HT-29 (cell line): Measurements from ENCODE around the gene OR2AT4. TPM values are rescaled to one million over a fixed set of nuclear protein-coding genes. Genes with fewer than 3 reads are reported as not detected.
"Not testable (repeated sequence)": the region's sequence is repeated elsewhere in the genome, so short reads cannot be mapped to it uniquely, and the experiment has no call there.

Source experiments
- DNase-seq: peaks from one replicate; pipeline ENCODE4 v3.0.0-alpha.2; 2015; ENCODE audit warnings: low spot score
- total RNA-seq: library from RNA; depleted of rRNA; stranded (reverse); fragments of >200 nt; shearing (Covaris generic); gene quantifications from 2 replicates; pipeline ENCODE4 v1.2.3, GENCODE V29; 2014

Gene OR2AT4
- total RNA-seq, 1 experiment from 2014 or later = not detected

- DNase-seq = no peak
Observed at GRCh38 chr11:75068559-75068958, 28.1 kb downstream of the OR2AT4 start.

- DNase-seq = no peak
Observed at GRCh38 chr11:75066061-75066460, 30.6 kb downstream of the OR2AT4 start.

- no peak for DNase-seq
Observed at GRCh38 chr11:75063741-75064314, 32.8 kb downstream of the OR2AT4 start.

GRCh38 chr11:75059299-75059698 lies 37.4 kb downstream of the OR2AT4 start:
- DNase-seq = no peak

GRCh38 chr11:75056814-75057213 lies 39.9 kb downstream of the OR2AT4 start:
- DNase-seq = no peak

GRCh38 chr11:75055511-75055910 lies 41.2 kb downstream of the OR2AT4 start:
- no peak for DNase-seq

GRCh38 chr11:75052457-75052856 lies 44.2 kb downstream of the OR2AT4 start:
- DNase-seq = no peak

- no peak for DNase-seq
Observed at GRCh38 chr11:75051043-75051442, 45.6 kb downstream of the OR2AT4 start.

GRCh38 chr11:75050516-75050915 lies 46.2 kb downstream of the OR2AT4 start:
- DNase-seq = no peak

GRCh38 chr11:75049501-75050266 lies 47.0 kb downstream of the OR2AT4 start:
- not testable (repeated sequence) for DNase-seq

GRCh38 chr11:75047191-75047590 lies 49.5 kb downstream of the OR2AT4 start:
- DNase-seq = no peak

GRCh38 chr11:75046668-75047067 lies 50.0 kb downstream of the OR2AT4 start:
- not testable (repeated sequence) for DNase-seq

- DNase-seq = not testable (repeated sequence)
Observed at GRCh38 chr11:75044381-75045170, 52.1 kb downstream of the OR2AT4 start.

GRCh38 chr11:75041821-75042220 lies 54.9 kb downstream of the OR2AT4 start:
- DNase-seq = not testable (repeated sequence)

- DNase-seq = no peak
Observed at GRCh38 chr11:75041263-75041662, 55.4 kb downstream of the OR2AT4 start.

- DNase-seq = no peak
Observed at GRCh38 chr11:75040167-75040770, 56.4 kb downstream of the OR2AT4 start.

GRCh38 chr11:75035911-75036565 lies 60.6 kb downstream of the OR2AT4 start:
- no peak for DNase-seq

GRCh38 chr11:75035256-75035655 lies 61.4 kb downstream of the OR2AT4 start:
- no peak for DNase-seq

GRCh38 chr11:75033916-75034315 lies 62.8 kb downstream of the OR2AT4 start:
- no peak for DNase-seq

GRCh38 chr11:75032550-75032935 lies 64.1 kb downstream of the OR2AT4 start:
- DNase-seq = no peak

- peak; percentile 89 for DNase-seq
Observed at GRCh38 chr11:75031771-75032549, 64.7 kb downstream of the OR2AT4 start.
